HG03108 (cell line): ENCODE results near the gene UBQLN1.
A peak's percentile ranks its signal among the peaks of the same experiment; 100 is the strongest.
"Not testable (repeated sequence)": the region's sequence is repeated elsewhere in the genome, so short reads cannot be mapped to it uniquely, and the experiment has no call there.

ENCODE experiments used
- ATAC-seq: cut with Tn5 transposase; IDR thresholded peaks from one replicate; pipeline ENCODE4 v1.9.1; 2021; ENCODE audit warnings: moderate library complexity; ENCODE audit not compliant: unreplicated experiment

Gene UBQLN1

GRCh38 chr9:83633676-83634075, 74.1 kb downstream of the UBQLN1 start:
- ATAC-seq = no peak

GRCh38 chr9:83633255-83633654, 74.5 kb downstream of the UBQLN1 start:
- no peak for ATAC-seq

- ATAC-seq = no peak
Observed at GRCh38 chr9:83630938-83631457, 76.8 kb downstream of the UBQLN1 start.

- ATAC-seq = no peak
Observed at GRCh38 chr9:83629433-83630104, 78.2 kb downstream of the UBQLN1 start.

- ATAC-seq = no peak
Observed at GRCh38 chr9:83628540-83628939, 79.2 kb downstream of the UBQLN1 start.

- no peak for ATAC-seq
Observed at GRCh38 chr9:83625178-83625577, 82.6 kb downstream of the UBQLN1 start.

GRCh38 chr9:83623679-83624076, 84.1 kb downstream of the UBQLN1 start:
- peak; percentile 22 for ATAC-seq

- ATAC-seq = peak; percentile 76
Observed at GRCh38 chr9:83622939-83623678, 84.6 kb downstream of the UBQLN1 start, which contains the start of gene IDNK. IDNK (plus strand) TSS chr9:83623143; CDS start chr9:83623172, 29 bp downstream.

GRCh38 chr9:83622433-83622938, 85.3 kb downstream of the UBQLN1 start:
- peak; percentile 46 for ATAC-seq

GRCh38 chr9:83620841-83621636, 86.7 kb downstream of the UBQLN1 start:
- no peak for ATAC-seq

GRCh38 chr9:83617299-83617698, 90.5 kb downstream of the UBQLN1 start:
- ATAC-seq = no peak

GRCh38 chr9:83613298-83613697, 94.5 kb downstream of the UBQLN1 start:
- ATAC-seq = not testable (repeated sequence)
